Bone marrow (tissue), 2 donors: Measurements from ENCODE around the gene EYS.
"Not testable (repeated sequence)": the region's sequence is repeated elsewhere in the genome, so short reads cannot be mapped to it uniquely, and the experiment has no call there.

Experiments
- DNase-seq, 2 donors: peaks; one replicate each; lab custom pipeline; 2025; lab: John Stamatoyannopoulos, UW

Gene EYS

GRCh38 chr6:63953336-63954021, 1753.5 kb downstream of the EYS start:
- peak in 1 of 2 donors; percentile 56 for DNase-seq

GRCh38 chr6:63947792-63948529, 1759.1 kb downstream of the EYS start:
- no peak for DNase-seq

DNA sequence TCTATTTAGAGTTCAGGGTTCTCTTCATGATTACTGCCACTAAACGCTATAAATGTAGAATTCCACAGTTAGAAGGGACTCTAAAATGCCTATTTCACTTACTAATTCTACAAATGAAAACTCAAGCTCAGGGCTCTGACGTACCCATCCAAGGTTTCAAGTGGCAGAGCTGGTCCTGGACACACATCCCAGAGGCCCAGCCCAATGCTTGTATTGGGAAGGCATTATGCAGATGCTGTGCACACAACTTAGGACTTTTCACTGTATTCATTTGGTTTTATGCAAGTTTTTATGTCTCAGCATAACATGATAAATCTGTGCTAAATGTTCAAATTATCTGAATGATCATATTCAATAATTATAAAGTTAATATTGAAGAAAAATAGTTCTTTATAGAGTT, 1761.0 kb downstream of the EYS start:
- DNase-seq: no peak

DNA sequence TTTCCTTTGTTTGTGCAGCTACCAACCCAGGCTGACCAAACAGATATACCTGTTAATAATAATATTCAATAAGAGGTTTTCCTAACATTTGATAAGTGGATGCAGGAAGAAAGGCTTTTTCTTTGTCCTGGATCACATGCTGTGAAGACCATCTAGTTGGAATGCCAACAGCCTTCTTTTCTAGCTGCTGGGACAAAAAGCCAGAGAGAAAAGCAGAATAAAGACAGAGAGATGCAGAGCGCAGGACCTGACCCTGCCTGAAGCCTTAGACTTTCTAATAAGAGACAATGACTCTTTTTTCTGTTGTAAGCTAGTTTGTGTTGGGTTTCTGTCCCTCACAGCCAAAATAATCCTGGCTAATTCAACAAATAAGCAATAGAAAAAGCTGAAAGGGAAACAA, 1763.2 kb downstream of the EYS start:
- no peak for DNase-seq

GRCh38 chr6:63941747-63942470, 1765.1 kb downstream of the EYS start:
- DNase-seq: peak in 1 of 2 donors; percentile 54

DNA sequence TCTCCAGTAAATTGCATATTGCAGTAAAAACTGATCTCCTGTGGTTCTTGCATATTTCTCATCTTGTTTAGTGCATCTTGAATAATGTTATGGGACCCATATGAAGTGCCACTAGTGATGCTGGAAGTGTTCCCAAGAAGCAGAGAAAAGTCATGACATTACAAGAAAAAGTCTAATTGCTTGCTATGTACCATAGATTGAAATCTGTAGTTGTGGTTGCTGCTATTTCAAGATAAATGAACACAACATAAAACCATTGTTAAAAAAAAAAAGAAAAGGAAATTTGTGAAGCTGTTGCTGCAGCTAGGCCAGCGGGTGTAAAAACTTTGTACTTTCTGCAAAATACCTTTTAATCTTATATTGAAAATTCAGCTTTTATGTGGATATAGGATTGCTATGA, 1767.0 kb downstream of the EYS start:
- no peak for DNase-seq

GRCh38 chr6:63936399-63936798, 1770.6 kb downstream of the EYS start:
- DNase-seq: no peak

DNA sequence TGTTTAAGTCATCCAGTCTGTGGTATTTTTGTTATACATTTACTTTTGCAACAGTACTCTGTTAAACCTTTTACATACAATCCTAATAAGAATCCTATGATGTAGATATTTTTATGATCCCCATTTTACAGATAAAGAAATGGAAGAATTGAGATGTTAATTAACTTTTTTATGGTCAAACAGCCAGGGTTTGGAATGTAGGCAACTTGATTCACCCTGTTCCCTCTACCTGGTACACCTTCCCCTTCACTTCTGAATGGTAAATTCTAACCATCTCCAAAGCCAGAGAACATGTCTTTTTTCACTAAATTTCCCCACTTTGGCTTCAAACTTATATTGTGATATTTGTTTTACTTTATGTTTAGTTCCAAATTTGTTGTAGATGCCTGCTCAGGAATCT, 1771.3 kb downstream of the EYS start:
- no peak for DNase-seq

DNA sequence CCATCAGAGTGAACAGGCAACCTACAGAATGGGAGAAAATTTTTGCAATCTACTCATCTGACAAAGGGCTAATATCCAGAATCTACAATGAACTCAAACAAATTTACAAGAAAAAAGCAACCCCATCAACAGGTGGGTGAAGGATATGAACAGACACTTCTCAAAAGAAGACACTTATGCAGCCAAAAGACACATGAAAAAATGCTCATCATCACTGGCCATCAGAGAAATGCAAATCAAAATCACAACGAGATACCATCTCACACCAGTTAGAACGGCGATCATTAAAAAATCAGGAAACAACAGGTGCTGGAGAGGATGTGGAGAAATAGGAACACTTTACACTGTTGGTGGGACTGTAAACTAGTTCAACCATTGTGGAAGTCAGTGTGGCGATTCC, 1773.1 kb downstream of the EYS start:
- DNase-seq: not testable (repeated sequence)

DNA sequence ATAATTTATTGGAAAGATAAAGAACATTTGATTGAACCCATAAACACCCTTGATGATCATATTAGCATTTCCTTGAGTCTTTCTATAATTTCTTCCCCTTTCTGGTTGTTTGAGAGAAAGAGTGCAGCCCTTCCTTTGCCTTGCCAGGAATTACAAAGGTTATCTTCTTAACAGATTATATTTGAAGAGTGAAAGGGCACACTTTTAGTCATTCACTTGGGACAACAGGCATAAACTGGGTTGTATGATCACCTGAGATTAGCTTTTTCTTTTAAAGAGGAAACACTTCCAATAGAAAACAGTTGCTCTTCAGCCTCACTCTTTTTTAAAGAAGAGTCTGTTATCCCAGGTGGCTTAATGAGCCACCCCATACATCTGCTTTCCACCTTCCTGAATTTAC, 1776.2 kb downstream of the EYS start:
- DNase-seq: no peak

- no peak for DNase-seq
Measured at GRCh38 chr6:63929111-63929510, 1777.9 kb downstream of the EYS start.

DNA sequence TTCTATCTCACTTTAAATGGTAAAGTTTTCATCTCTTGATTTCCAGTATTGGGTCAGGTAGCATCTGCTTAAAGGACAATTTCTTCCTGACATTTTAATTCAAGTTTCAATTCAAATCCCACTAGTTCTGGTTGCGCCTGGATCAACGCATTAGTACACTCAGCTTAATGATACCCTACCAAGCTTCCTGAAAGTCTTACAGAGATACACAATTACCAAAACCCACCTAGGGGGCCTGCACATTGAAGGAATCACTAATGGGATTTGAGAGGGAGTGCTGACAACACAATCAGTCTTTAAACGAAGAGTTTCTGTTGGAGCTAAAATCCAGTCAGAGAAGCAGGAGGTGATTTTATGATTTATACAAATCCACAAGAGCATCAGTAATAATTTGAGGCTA, 1778.4 kb downstream of the EYS start:
- no peak for DNase-seq

DNA sequence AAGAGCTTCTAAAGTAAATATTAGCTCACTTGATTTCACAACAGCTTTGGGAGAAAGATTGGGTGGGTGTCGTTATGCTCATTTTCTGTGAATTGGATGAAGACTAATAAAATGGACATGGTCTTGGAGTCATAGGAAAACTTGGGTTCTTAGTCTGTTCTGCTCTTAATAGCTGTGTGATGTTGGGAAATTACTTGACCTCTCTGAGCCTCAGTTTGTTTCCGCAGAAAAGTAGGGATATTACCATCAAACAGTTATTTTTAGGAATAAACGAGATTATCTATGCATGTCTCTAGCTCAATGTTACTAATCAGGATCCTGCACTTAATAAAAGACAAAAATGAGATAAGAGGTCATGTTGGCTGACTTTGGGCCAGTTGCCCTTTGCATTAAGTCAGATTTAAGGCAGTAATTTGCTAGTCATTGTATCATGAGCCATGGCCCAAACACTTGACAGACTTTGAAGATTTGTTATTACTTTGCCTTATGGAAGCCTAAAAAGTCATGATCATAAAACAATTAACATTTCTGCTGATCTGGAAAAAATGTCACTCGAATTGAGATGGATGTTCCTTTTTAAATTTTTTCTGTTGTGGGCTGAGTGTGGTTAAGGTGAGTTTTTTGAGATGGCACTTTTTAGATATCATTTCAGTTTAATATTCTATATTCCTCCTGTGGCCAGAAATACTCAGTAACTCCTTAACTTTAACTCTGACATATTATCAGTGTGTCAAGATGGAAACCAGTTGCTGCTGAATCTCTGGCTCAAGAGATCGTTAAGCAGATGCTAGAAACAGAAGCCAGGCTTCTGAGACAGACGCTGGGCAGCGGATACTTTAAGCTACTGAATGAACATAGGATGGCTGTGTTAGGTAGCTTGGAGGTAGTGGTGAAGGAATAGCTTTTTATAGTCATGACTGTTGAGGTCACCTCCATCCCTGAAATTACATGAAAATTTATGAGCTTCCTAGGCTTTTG, 1779.8 kb downstream of the EYS start:
- no peak for DNase-seq

DNA sequence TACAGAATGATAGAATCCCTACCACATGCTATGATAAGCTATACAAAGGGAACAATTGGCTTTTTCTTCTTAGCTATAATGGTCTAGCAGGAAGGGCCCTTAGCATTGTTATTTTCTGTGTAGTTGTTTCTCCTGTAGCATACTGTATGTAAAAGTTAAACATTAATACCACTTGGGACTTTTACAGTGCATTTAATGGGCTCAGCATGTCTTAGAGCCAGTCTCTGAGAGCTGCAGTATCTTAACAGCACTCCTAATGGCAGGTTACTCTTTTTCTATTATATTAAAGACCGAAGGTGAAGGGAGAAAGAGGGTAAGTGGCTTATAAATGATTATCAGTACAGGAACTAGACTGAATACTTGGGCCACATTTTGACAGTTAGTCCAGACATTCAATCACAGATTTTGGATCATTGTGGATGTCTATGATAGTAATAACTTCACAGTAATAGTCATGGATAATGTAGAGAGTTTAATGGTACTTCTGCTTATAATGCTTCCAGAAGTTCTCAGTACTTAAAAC, 1780.7 kb downstream of the EYS start:
- DNase-seq: no peak

- peak in 1 of 2 donors; percentile 32 for DNase-seq
Measured at GRCh38 chr6:63923139-63923739, 1783.8 kb downstream of the EYS start.

- no peak for DNase-seq
Measured at GRCh38 chr6:63919556-63920110, 1787.4 kb downstream of the EYS start.

DNA sequence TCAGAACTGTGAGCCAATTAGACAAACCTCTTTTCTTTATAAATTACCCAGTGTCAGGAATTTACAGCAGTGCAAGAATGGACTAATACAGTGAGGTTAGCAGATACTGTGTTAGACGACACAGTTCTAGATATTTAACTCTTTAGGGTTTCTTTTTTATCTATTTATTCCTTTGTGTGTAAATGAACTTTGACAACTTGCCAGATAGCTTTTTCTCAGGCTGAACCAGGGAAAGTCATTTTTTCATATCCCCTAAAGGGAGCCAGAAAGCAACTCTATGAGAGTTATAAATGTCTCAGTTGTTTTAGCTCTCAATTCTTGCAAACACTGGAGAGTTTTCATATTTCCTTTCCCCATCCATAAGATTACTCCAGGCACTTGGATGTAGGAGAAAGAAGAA, 1794.1 kb downstream of the EYS start:
- DNase-seq: no peak

DNA sequence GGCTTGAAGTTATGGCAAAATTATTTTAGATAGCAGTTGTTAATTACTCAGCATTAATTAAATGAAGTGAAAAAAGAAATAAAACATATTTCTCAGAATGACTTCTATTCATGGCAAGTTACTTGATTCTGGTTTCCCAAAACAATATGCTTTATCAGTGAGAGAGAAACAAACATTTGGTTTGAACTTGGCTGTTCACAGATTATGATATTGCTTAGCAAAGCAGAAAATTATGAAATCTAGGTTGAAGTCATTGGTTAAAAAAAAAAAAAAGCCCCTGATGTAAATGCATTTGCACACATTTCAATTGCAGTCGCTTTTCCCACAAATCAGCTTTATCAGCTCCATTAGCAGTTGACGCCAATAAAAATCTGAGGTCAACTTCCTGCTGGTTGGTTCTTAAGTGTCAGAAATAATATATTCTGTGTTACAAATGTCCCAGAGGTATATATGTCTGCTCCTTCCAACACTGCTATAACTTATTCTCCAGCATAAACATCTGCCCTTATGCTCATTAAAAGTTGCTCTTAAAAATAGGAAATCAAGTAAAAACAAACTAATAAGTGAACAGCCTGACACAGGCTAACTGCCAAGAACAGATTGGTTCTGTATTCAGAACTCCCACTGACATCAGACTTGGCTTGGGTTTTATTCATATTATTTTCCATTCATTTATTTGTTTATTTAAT, 1796.0 kb downstream of the EYS start:
- DNase-seq: no peak

GRCh38 chr6:63904650-63905248, 1802.3 kb downstream of the EYS start:
- peak in 1 of 2 donors; percentile 96 for DNase-seq

GRCh38 chr6:63899550-63899949, 1807.5 kb downstream of the EYS start:
- peak in 1 of 2 donors; percentile 32 for DNase-seq
